Measurements from ENCODE around the gene TXNRD3. TPM values are rescaled to one million over a fixed set of nuclear protein-coding genes. Genes with fewer than 3 reads are reported as not detected.

The TXNRD3 gene
- total RNA-seq, 1 experiment from 2014 or later: 22.5 TPM

DNA sequence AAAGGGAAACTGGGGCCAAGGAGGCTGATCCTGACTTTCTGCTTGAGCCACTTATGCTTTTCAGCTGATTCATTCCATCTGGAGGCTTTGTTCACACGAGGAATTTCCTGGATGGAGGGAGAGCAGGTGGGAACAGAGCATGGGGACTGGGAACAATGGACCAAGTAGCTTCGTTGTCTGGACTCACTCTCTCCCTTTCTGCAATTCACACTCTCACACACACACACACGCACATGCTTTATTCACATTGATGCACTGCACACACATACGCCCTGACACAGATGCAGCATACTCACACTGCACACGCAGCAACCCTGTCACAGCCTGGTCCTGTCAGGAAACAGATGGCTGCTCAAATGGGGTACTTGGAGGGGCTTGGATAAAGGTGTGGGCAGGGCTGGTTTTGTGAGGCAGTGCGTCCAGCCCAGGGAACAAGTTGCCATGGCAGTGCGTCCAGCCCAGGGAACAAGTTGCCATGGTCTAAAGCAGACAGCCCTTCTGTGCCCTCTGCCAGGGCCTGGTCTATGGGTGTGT lies 29.4 kb upstream of the TXNRD3 start:
- Histone ChIP-seq H3K27ac (no peak overlapping the region), H3K27me3 (ENCODE audit: insufficient read depth, low read depth) (no peaks in the 10 kb centered on the region), H3K36me3 (ENCODE audit: low read depth) (no peaks in the 10 kb centered on the region), H3K4me2 (no peak overlapping the region), H4K20me1 (ENCODE audit: insufficient read depth) (no peaks in the 10 kb centered on the region), H3F3A (ENCODE audit: insufficient read depth, low read depth) (no peaks in the 10 kb centered on the region), H3K9me2 (ENCODE audit: insufficient read depth) (no peaks in the 10 kb centered on the region), H2AFZ (no peak overlapping the region), H3K79me2 (ENCODE audit: low read depth) (no peaks in the 10 kb centered on the region), H3K9me3 (ENCODE audit: insufficient read depth, low read depth) (no peaks in the 10 kb centered on the region), H3K4me3 (no peak overlapping the region), H3K4me1 (replicated peaks; ENCODE audit: insufficient read depth) (no peaks in the 10 kb centered on the region)
- TF ChIP-seq, protein P1, sequence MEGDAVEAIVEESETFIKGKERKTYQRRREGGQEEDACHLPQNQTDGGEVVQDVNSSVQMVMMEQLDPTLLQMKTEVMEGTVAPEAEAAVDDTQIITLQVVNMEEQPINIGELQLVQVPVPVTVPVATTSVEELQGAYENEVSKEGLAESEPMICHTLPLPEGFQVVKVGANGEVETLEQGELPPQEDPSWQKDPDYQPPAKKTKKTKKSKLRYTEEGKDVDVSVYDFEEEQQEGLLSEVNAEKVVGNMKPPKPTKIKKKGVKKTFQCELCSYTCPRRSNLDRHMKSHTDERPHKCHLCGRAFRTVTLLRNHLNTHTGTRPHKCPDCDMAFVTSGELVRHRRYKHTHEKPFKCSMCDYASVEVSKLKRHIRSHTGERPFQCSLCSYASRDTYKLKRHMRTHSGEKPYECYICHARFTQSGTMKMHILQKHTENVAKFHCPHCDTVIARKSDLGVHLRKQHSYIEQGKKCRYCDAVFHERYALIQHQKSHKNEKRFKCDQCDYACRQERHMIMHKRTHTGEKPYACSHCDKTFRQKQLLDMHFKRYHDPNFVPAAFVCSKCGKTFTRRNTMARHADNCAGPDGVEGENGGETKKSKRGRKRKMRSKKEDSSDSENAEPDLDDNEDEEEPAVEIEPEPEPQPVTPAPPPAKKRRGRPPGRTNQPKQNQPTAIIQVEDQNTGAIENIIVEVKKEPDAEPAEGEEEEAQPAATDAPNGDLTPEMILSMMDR (conservative IDR thresholded peaks at IDR 0.05): no peak
- TF ChIP-seq EZH2 (IDR thresholded peaks at IDR 0.05; ENCODE audit: low read depth): no peak
- ChIA-PET CTCF (no interaction called here), POLR2A (ENCODE audit: unreplicated experiment) (interaction anchor here (0.7 kb wide), 1 partner anchor 852 kb away, joined by 6 read pairs; no protein-coding TSS in a partner anchor)
- no TSS peak for BruUV-seq (replicated peaks)
- intact Hi-C loops (cut with micrococcal nuclease; ENCODE audit: unreplicated experiment): no loop called here
- DNase-seq: no peak

DNA sequence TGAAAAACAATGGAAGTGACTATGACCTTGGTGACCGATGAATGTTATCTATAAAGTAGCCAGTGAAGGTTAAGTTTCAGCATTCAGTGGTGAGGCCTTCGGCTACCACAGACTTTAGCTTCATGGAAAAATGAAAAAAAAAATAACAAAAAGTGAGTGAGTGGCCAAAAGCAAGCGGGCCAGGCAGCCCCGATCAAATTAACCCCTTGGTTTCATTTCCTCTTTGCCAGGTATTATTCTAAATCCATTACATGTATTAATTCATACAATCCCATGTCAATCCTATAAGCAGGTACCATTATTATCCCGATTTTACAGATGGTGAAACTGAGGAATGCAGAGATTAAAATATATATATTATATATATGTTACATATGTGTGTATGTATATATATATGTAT lies 28.1 kb upstream of the TXNRD3 start:
- Histone ChIP-seq H3K27ac (no peak overlapping the region), H3F3A (ENCODE audit: insufficient read depth, low read depth) (no peaks in the 10 kb centered on the region), H3K79me2 (ENCODE audit: low read depth) (no peaks in the 10 kb centered on the region), H4K20me1 (ENCODE audit: insufficient read depth) (no peaks in the 10 kb centered on the region), H3K4me1 (replicated peaks; ENCODE audit: insufficient read depth) (no peaks in the 10 kb centered on the region), H3K36me3 (ENCODE audit: low read depth) (no peaks in the 10 kb centered on the region), H3K4me2 (no peak overlapping the region), H3K4me3 (no peak overlapping the region), H3K27me3 (ENCODE audit: insufficient read depth, low read depth) (peaks cover 6% of the 10 kb centered on the region; the same call in 1 of the 2 replicates), H3K9me3 (ENCODE audit: insufficient read depth, low read depth) (no peaks in the 10 kb centered on the region), H2AFZ (no peak overlapping the region), H3K9me2 (ENCODE audit: insufficient read depth) (no peaks in the 10 kb centered on the region)
- TF ChIP-seq EZH2 (IDR thresholded peaks at IDR 0.05; ENCODE audit: low read depth): no peak
- TF ChIP-seq, protein P1 (conservative IDR thresholded peaks at IDR 0.05): no peak
- no TSS peak for BruUV-seq (replicated peaks)
- CTCF ChIA-PET: no interaction called here
- no peak for DNase-seq
- POLR2A ChIA-PET (ENCODE audit: unreplicated experiment): interaction anchor here (0.5 kb wide), 1 partner anchor 10 kb away, joined by 5 read pairs; no protein-coding TSS in a partner anchor
- intact Hi-C loops (cut with micrococcal nuclease; ENCODE audit: unreplicated experiment): no loop called here

DNA sequence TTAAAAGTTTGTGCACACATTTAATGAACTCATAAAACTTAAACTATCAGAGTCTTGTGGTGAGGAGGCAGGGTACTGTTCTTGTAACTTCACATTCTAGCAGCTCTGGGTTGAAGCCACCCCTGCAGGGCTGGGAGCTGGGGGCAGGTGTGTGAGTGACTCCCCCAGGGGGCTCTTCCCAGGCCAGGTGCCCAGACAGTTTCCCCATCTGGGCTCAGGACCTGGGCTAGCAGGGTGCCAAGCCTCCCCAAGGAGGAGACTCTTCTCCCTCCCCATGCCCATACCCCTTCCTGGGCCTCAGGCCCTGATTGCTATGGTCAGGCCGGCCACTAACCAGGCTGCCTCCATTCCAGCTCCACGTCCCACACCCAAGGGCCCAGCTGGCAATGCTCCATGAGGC lies 27.1 kb upstream of the TXNRD3 start:
- Histone ChIP-seq H3K36me3 (ENCODE audit: low read depth) (no peaks in the 10 kb centered on the region), H3K27me3 (ENCODE audit: insufficient read depth, low read depth) (peaks cover 6% of the 10 kb centered on the region; the same call in 1 of the 2 replicates), H3K27ac (no peak overlapping the region), H4K20me1 (ENCODE audit: insufficient read depth) (no peaks in the 10 kb centered on the region), H3K9me2 (ENCODE audit: insufficient read depth) (no peaks in the 10 kb centered on the region), H3K4me3 (no peak overlapping the region), H3K79me2 (ENCODE audit: low read depth) (no peaks in the 10 kb centered on the region), H2AFZ (no peak overlapping the region), H3K4me2 (no peak overlapping the region), H3K9me3 (ENCODE audit: insufficient read depth, low read depth) (no peaks in the 10 kb centered on the region), H3K4me1 (replicated peaks; ENCODE audit: insufficient read depth) (no peaks in the 10 kb centered on the region), H3F3A (ENCODE audit: insufficient read depth, low read depth) (no peaks in the 10 kb centered on the region)
- POLR2A ChIA-PET (ENCODE audit: unreplicated experiment): no interaction called here
- TF ChIP-seq, protein P1 (conservative IDR thresholded peaks at IDR 0.05): no peak
- no peak for TF ChIP-seq EZH2 (IDR thresholded peaks at IDR 0.05; ENCODE audit: low read depth)
- BruUV-seq (replicated peaks): no TSS peak
- CTCF ChIA-PET: no interaction called here
- DNase-seq: no peak
- intact Hi-C loops (cut with micrococcal nuclease; ENCODE audit: unreplicated experiment): no loop called here

Measured in PC-9 (cell line).